ENCODE data around the gene SHROOM3.
A peak's percentile ranks its signal among the peaks of the same experiment; 100 is the strongest.

SHROOM3 gene

GRCh38 chr4:76624931-76625715, 190.1 kb downstream of the SHROOM3 start:
- DNase-seq (ENCODE audit: low spot score): no peak

- DNase-seq (ENCODE audit: low spot score): no peak
These were observed 191.8 kb downstream of the SHROOM3 start for GRCh38 chr4:76626686-76627465.

- no peak for DNase-seq (ENCODE audit: low spot score)
These were observed 193.2 kb downstream of the SHROOM3 start for GRCh38 chr4:76628251-76628650.

- no peak for DNase-seq (ENCODE audit: low spot score)
These were observed 195.7 kb downstream of the SHROOM3 start for GRCh38 chr4:76630741-76631140.

GRCh38 chr4:76634220-76634619, 199.2 kb downstream of the SHROOM3 start:
- no peak for DNase-seq (ENCODE audit: low spot score)

GRCh38 chr4:76637712-76638361, 202.8 kb downstream of the SHROOM3 start:
- DNase-seq (ENCODE audit: low spot score): peak; percentile 36

- no peak for DNase-seq (ENCODE audit: low spot score)
These were observed 204.3 kb downstream of the SHROOM3 start for GRCh38 chr4:76639288-76639687.

- no peak for DNase-seq (ENCODE audit: low spot score)
These were observed 205.4 kb downstream of the SHROOM3 start for GRCh38 chr4:76640353-76640910.

GRCh38 chr4:76641351-76641750, 206.3 kb downstream of the SHROOM3 start:
- DNase-seq (ENCODE audit: low spot score): no peak

- no peak for DNase-seq (ENCODE audit: low spot score)
These were observed 206.7 kb downstream of the SHROOM3 start for GRCh38 chr4:76641758-76642157.

GRCh38 chr4:76644831-76645485, 209.9 kb downstream of the SHROOM3 start:
- DNase-seq (ENCODE audit: low spot score): no peak

GRCh38 chr4:76649086-76649485, 214.1 kb downstream of the SHROOM3 start:
- DNase-seq (ENCODE audit: low spot score): no peak

- no peak for DNase-seq (ENCODE audit: low spot score)
These were observed 216.6 kb downstream of the SHROOM3 start for GRCh38 chr4:76651616-76652015.

GRCh38 chr4:76652389-76652788, 217.4 kb downstream of the SHROOM3 start:
- no peak for DNase-seq (ENCODE audit: low spot score)

GRCh38 chr4:76654084-76654483, 219.1 kb downstream of the SHROOM3 start:
- DNase-seq (ENCODE audit: low spot score): no peak

- no peak for DNase-seq (ENCODE audit: low spot score)
These were observed 219.8 kb downstream of the SHROOM3 start for GRCh38 chr4:76654791-76655190.

- no peak for DNase-seq (ENCODE audit: low spot score)
These were observed 220.8 kb downstream of the SHROOM3 start for GRCh38 chr4:76655566-76656479.

GRCh38 chr4:76657443-76657842, 222.4 kb downstream of the SHROOM3 start:
- no peak for DNase-seq (ENCODE audit: low spot score)

GRCh38 chr4:76658231-76659102, 223.4 kb downstream of the SHROOM3 start:
- DNase-seq (ENCODE audit: low spot score): peak; percentile 50

GRCh38 chr4:76659103-76659490, 224.1 kb downstream of the SHROOM3 start:
- DNase-seq (ENCODE audit: low spot score): peak; percentile 34

All from LoVo (cell line).